Measurements from ENCODE around the gene VAMP5.
"Not testable (repeated sequence)": the region's sequence is repeated elsewhere in the genome, so short reads cannot be mapped to it uniquely, and the experiment has no call there.

Gene VAMP5

GRCh38 chr2:85602476-85603234 is 18.4 kb downstream of the VAMP5 start, which contains the start of gene TMEM150A:
Gene TMEM150A, minus strand, starts transcription at chr2:85602698. Its CDS starts 750 bp downstream, at chr2:85601948.
- peak; percentile 78 for DNase-seq

- not testable (repeated sequence) for DNase-seq
Measured at GRCh38 chr2:85604133-85604444, 19.9 kb downstream of the VAMP5 start.

GRCh38 chr2:85604568-85605339 is 20.5 kb downstream of the VAMP5 start:
- DNase-seq: no peak

DNA sequence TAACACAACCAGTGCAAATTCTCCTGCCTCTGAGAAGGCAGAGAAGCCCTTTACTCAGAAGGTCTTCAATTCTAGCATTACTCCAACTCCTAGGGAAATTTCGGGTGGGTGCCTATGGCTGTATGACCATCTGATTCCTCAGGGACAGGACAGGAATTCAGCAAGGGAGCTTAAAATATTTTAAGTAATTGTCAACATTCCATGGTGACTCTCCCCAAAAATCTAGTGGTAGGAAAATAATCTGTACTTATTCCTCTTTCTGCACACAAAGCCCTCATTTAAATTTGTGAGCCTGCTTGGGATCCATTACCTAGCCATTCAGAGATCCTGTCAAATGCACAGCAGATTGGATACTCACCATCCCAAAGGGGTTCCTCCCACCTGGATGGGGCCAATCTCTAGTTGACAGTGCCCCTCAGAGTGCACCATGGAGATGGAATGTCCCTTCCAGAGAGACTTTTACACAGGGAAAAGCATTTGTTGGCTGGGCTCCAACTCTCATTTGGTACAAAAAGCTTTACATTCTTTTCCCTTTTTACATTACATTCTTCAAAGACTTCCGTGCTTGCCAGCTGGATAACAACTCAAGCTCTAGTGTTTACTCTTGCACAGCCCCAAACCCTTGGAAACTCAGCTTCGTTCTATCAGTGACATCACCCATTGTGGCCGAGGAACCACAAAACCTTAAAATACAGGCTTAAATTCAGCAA is 21.3 kb downstream of the VAMP5 start:
- DNase-seq: no peak

DNA sequence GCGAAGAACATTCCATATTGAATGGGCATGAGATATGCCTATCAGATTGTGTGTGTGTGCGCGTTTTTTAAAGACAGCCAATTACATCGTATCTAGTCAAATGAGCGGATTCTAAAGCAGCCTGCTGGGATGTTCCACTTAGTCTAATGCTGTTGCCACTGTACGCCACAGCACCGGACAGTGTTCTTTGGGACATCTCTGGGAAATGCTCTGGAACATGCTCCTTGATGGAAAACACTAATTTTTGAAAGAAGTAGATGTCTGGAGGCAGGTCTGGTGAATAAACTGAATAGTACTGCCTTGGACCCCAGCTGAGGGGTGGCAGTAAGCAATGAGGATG is 21.9 kb downstream of the VAMP5 start:
- no peak for DNase-seq

DNA sequence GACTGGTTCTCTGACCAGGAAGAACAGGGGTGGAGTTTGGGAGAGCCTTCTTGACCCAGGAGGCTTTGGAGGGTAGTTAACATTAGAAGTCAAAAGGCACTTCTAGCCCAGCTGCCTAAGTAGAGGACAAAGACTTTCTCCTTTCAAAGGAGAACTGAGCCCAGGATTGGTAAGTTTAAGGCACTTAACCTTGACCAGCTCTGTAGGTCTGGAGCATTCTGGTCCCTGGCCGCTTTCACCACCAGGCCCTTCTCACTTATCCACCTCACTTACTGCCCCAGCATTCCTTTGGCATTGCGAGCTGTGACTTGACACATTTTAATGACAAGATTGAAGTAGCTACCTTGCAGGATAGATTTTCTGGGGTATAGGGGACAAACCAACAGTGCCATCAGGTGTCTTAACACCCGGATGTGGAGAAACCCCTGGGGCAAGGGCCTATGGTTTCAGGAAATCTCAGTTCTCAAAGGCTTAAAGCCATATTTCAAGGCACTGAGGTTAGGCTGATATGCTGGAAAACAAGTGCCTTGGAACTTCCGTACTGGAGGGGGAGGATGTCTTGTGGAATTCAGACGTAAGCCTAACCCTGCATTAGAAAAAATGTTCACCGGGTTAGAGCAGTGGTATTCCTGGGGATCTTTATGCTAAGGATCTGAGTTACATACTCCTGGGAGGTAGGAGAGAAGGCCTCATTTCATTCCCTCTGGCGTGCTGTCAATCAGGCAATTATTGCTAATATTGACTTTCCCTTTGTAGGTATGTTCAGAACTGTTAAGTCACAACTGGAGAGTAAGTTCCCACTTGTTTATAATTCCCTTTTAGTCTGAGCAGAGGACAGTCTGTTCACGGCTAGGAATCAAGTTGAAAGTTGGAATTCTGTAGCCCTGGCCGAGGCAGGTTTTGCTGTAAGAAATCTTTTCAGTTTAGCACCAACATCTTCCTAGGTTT is 23.3 kb downstream of the VAMP5 start:
- DNase-seq: no peak

DNA sequence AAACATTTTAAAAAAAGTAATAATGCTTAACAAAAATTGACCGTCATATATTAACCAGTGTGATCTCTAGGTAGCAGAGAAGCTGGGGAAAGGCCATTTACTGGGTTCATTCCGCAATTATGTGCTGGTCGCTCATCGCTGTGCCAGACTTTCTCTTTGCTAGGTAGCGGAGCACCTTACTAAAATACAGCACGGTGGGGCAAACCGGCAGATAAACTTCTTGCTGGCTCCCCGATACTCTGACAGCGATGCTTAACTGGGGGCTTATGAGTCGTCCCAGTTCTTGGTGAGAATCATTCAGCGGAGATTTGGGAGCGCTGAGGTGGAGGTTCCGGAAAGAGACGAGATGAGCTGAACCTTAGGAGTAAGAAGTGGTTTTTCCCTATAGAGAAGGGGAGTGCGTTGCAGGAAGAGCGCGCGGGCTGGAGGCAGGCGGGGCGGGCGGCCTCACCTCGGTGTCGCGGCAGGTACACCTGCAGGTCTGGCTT is 27.0 kb downstream of the VAMP5 start:
- no peak for DNase-seq

GRCh38 chr2:85611705-85612587 is 27.7 kb downstream of the VAMP5 start, which contains the start of gene C2orf68:
Gene C2orf68, minus strand, starts transcription at chr2:85612066. Its CDS starts 82 bp downstream, at chr2:85611984.
- peak; percentile 79 for DNase-seq

- DNase-seq: no peak
Measured at GRCh38 chr2:85613717-85614515, 29.7 kb downstream of the VAMP5 start.

DNA sequence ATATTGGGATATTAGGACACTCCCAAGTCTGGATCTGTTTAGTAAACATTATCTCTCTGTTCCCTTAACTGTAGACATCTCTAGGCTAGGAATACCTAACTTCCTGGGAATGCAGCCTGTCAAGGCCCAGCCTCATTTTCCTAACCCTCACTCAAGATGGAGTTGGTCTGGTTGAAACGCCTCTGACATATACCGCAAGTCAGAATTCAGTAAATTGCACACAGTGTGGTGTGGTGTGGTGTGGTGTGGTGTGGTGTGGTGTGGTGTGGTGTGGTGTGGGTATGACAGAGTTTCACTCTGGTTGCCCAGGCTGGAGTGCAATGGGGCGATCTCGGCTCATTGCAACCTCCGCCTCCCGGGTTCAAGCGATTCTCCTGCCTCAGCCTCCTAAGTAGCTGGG is 30.5 kb downstream of the VAMP5 start:
- DNase-seq: not testable (repeated sequence)

DNA sequence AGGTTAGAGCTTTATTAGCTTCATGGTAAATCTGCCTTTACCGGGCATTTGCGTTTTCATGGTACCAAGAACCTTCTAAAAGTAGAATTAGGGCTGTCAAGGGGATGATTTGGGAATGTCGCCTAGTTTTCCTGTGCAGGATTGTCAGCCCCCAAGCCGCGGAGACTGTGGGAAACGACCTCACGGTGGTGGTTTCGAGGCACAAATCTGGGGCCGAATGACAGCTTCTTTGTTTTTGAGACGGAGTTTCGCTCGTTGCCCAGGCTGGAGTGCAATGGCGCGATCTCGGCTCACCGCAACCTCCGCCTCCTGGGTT is 31.1 kb downstream of the VAMP5 start:
- DNase-seq: no peak

- DNase-seq: not testable (repeated sequence)
Measured at GRCh38 chr2:85617723-85618122, 33.5 kb downstream of the VAMP5 start.

GRCh38 chr2:85619617-85620016 is 35.4 kb downstream of the VAMP5 start:
- DNase-seq: no peak

DNA sequence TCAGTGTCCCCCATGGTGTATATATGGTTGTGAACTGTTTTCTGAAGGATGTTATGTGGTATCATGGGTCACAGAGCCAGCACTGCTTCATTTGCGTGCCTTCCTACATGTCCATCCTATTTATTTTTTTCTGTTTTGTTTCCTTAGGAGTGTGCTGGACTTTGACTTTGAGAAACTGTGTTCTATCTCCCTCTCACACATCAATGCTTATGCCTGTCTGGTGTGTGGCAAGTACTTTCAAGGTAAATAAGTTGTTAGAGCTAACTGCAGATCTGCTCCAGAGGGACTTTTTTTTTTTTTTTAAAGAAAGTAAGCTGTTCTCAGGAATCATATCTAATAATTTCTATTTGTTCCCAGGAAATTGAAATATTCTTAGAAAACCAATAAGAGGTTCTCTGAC is 37.1 kb downstream of the VAMP5 start:
- DNase-seq: no peak

DNA sequence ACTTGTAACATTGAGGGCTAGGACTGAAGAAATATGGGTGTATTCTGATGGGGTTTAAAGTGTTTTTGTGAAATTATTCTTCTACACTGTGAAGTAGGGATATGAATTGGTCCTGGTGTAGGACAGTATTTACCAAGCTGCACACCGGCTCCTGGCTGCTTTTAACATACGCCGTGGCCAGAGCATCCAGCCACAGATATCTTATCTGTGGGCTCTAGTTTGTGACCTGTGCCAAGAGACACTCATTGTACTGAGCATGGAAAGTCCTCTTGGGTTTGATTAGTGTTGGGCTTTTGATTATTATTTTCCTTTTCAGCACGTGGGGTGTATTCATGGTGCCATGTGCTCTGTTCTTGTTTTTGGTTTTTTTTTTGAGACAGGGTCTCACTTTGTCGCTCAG is 39.8 kb downstream of the VAMP5 start:
- no peak for DNase-seq

DNA sequence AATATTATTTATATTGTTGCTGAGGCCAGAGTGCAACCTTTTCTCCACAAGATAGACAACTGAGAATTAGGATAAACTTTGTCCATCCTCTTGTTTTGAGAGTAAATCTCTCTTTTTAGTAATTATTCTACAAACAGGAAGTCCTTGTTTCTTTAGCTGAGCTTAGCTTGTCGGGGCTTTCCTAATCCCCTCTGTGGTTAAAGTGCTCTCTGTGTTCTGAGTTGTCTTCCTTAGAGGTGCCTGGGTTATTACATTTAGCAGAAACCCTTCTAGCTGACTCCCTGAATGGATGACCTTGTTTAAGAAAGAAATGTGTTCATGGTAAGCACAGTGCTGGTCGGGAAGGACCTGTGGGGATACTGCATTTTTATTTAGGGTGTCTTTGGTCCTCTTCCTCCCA is 44.4 kb downstream of the VAMP5 start:
- DNase-seq: no peak

- DNase-seq: no peak
Measured at GRCh38 chr2:85631316-85631715, 47.1 kb downstream of the VAMP5 start.

- no peak for DNase-seq
Measured at GRCh38 chr2:85635011-85635410, 50.8 kb downstream of the VAMP5 start.

GRCh38 chr2:85635636-85636035 is 51.4 kb downstream of the VAMP5 start:
- no peak for DNase-seq

DNA sequence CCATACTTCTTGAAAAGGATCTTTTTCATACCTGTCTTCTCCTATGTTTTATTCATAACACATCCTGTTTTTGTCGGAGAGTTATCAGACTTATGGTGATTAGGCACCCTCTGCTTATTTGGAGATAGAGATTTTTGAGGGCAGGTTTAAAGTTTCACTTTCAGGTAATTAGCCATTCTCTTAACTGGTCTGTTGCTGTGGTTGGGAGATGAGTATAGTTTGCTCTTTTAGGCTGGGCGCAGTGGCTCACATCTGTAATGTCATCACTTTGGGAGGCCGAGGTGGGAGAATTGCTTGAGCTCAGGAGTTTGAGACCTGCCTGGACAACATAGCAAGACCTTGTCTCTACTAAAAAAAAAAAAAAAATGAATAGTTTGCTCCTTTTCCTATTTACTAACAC is 58.5 kb downstream of the VAMP5 start:
- DNase-seq: no peak

All from T-helper 9 cell (primary cell).